ENCODE data around the gene RAB40B.

The RAB40B gene

GRCh38 chr17:82686366-82687324 lies 11.9 kb downstream of the RAB40B start:
- TF ChIP-seq CTCF (conservative IDR thresholded peaks at IDR 0.05), result no peak
- H3K27ac ChIP-seq, result peak overlapping the region; percentile 41; the same call in 1 of the 2 replicates

- H3K27ac ChIP-seq, result peak overlapping the region; percentile 20; the same call in 1 of the 2 replicates
- TF ChIP-seq CTCF (conservative IDR thresholded peaks at IDR 0.05), result no peak
These were observed 13.2 kb downstream of the RAB40B start for GRCh38 chr17:82685291-82685690.

GRCh38 chr17:82684228-82684841 lies 14.2 kb downstream of the RAB40B start:
- TF ChIP-seq CTCF (conservative IDR thresholded peaks at IDR 0.05), result no peak
- peak overlapping the region; percentile 84 for H3K27ac ChIP-seq

- no peak for TF ChIP-seq CTCF (conservative IDR thresholded peaks at IDR 0.05)
- peak overlapping the region; percentile 84 for H3K27ac ChIP-seq
These were observed 15.0 kb downstream of the RAB40B start for GRCh38 chr17:82683534-82683933.

GRCh38 chr17:82681547-82681946 lies 17.0 kb downstream of the RAB40B start:
- no peak for TF ChIP-seq CTCF (conservative IDR thresholded peaks at IDR 0.05)
- H3K27ac ChIP-seq, result no peak overlapping the region

- no peak for TF ChIP-seq CTCF (conservative IDR thresholded peaks at IDR 0.05)
- H3K27ac ChIP-seq, result peak overlapping the region; percentile 2; the same call in 1 of the 2 replicates
These were observed 18.7 kb downstream of the RAB40B start for GRCh38 chr17:82679586-82680465.
